H1 (cell line): ENCODE measurements around the gene RIMBP2. TPM values are rescaled to one million over a fixed set of nuclear protein-coding genes. Genes with fewer than 3 reads are reported as not detected.

Source experiments
- ASH2L ChIP-seq: fragments of 200-600, 300-600 bp; sonication (generic); IDR thresholded peaks from one replicate; pipeline ENCODE4 v1.7.1; 2017; ENCODE audit warnings: low read length
- ATF2 ChIP-seq: IDR thresholded peaks from 2 replicates; pipeline ENCODE4 v1.6.1; 2012; ENCODE audit warnings: low read length, inconsistent platforms
- BRCA1 ChIP-seq: IDR thresholded peaks from 2 replicates; pipeline ENCODE4 v1.6.1; 2012; ENCODE audit warnings: low read depth, low read length, improper control_type of control experiment
- CHD1 ChIP-seq: IDR thresholded peaks from 2 replicates; pipeline ENCODE4 v1.6.1; 2012; ENCODE audit warnings: low read depth, low read length, improper control_type of control experiment
- CHD7 ChIP-seq: fragments of 300-600 bp; sonication (generic); IDR thresholded peaks from 2 replicates; pipeline ENCODE4 v1.7.1; 2012; ENCODE audit warnings: low read length, moderate library complexity, mild to moderate bottlenecking, inconsistent platforms; ENCODE audit not compliant: insufficient replicate concordance
- ZNF274 ChIP-seq: IDR thresholded peaks from 2 replicates; pipeline ENCODE4 v1.7.0; 2012; ENCODE audit warnings: low read length, borderline replicate concordance; ENCODE audit errors: extremely low read depth
- polyA plus RNA-seq, 7 experiments: library from polyadenylated mRNA; depleted of rRNA in 3 of 7; stranded (reverse) in 5 of 7; unstranded in 2 of 7; fragments of >200 nt in 5 of 7; fragments of 200-250 nt in 2 of 7; gene quantifications; 1 replicate in 5 of 7; 2 replicates in 1 of 7; 4 replicates in 1 of 7; pipeline versions ENCODE4 v1.2.1 to v1.2.3, GENCODE V29; 2011 to 2013; ENCODE audit warnings: missing spikeins in 2 of 7, mixed read lengths in 2 of 7
- total RNA-seq: library from RNA; stranded (reverse); fragmentation: NEBNext Ultra II Directional; extraction: Animal tissue kit (Norgen Biotek cat#: 25700); gene quantifications from 2 replicates; pipeline ENCODE4 v1.2.1, GENCODE V29; 2021

The RIMBP2 gene
- total and polyA plus RNA-seq, 2 of the 8 experiments (the other 6 are each of a cell fraction or from before 2014, with no cell fraction given) = 0.18 to 0.65 TPM

GRCh38 chr12:130549361-130549760 is 166.7 kb downstream of the RIMBP2 start (continued):
- TF ChIP-seq CHD7 = no peak
- TF ChIP-seq CHD1 = no peak
- no peak for TF ChIP-seq ZNF274
- no peak for TF ChIP-seq ASH2L
- no peak for TF ChIP-seq BRCA1
- no peak for TF ChIP-seq ATF2
